HG03378 (cell line): ENCODE data around the gene KCNC3.

Experiments used
- ATAC-seq: cut with Tn5 transposase; IDR thresholded peaks from one replicate; pipeline ENCODE4 v1.9.1; 2021; ENCODE audit warnings: mild to moderate bottlenecking, moderate library complexity; ENCODE audit not compliant: unreplicated experiment

Gene KCNC3

GRCh38 chr19:50280074-50280473, 49.1 kb downstream of the KCNC3 start:
- ATAC-seq, result no peak

- no peak for ATAC-seq
These were observed 51.1 kb downstream of the KCNC3 start for GRCh38 chr19:50277966-50278580.

GRCh38 chr19:50276370-50277063, 52.7 kb downstream of the KCNC3 start:
- no peak for ATAC-seq

GRCh38 chr19:50275577-50276368, 53.4 kb downstream of the KCNC3 start:
- ATAC-seq, result no peak

GRCh38 chr19:50273821-50274220, 55.4 kb downstream of the KCNC3 start:
- ATAC-seq, result no peak

GRCh38 chr19:50272263-50272897, 56.8 kb downstream of the KCNC3 start:
- no peak for ATAC-seq

- ATAC-seq, result no peak
These were observed 59.5 kb downstream of the KCNC3 start for GRCh38 chr19:50269653-50270052.

GRCh38 chr19:50268501-50268900, 60.7 kb downstream of the KCNC3 start:
- no peak for ATAC-seq

GRCh38 chr19:50268041-50268440, 61.1 kb downstream of the KCNC3 start:
- no peak for ATAC-seq

GRCh38 chr19:50266896-50267295, 62.3 kb downstream of the KCNC3 start:
- ATAC-seq, result no peak

- no peak for ATAC-seq
These were observed 63.1 kb downstream of the KCNC3 start for GRCh38 chr19:50266041-50266440.

GRCh38 chr19:50264483-50265186, 64.5 kb downstream of the KCNC3 start:
- ATAC-seq, result no peak

GRCh38 chr19:50263176-50263575, 66.0 kb downstream of the KCNC3 start:
- ATAC-seq, result no peak
